ENCODE results near the gene POLR2L.

POLR2L gene

DNA sequence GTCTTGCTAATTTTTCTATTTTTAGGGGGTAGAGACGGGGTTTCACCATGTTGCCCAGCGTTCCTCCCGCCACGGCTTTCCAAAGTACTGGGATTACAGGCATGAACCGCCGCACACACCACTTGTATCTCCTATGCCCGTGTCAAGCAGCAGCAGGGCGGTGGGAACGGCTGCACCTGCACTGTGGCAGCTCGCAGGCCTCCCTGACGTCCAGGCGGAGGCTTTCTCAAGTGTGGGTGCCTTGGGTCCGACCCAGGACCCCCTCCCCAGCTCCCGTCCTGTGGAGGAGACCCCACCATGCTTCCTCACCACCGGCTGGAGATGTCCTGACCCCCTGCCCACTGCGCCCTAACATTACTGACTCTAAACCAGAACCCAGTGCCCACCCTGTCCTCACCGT is 26.1 kb upstream of the POLR2L start:
- DNase-seq: no peak

DNA sequence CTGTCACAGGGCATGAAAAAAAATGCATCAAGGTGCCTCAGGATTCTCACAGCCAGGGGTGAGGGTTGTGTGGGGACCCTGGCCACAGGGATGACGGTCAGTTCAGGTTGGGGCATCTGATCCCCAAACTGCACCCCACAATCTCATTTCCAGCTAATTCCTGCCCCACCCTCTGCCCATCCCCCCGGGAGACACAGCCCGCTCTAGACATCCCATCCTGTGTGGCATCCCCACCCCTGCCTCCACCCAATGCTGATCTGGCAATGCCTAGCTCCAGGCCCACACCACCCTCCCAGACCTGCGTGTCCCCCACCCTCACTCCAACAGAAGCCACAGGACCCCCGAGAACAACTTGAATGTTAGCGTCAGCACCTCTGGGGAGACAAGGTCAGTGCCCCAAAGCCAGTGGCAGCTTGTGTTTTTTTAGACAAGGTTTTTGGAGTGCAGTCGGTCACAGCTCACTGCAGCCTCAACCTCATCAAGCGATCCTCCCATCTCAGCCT is 25.6 kb upstream of the POLR2L start:
- DNase-seq: no peak

DNA sequence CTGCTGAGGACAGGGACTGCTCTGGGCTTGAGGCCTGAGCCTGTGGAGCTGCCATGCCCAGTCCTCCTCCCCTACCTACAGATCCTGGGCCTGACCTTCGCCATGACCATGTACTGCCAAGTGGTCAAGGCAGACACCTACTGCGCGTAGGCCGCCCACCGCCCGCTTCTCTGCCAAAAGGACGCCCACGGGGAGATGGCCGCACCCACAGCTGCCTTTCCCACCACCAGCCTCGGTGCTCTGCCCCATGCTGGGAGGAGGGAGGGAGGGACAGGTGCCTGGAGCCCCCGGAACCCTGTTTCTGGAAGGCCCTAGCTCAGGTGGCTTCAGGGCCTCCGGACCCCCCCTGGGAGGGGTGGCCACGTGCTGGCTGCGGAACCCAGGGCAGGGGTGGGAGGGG is 24.2 kb upstream of the POLR2L start:
- DNase-seq: no peak

DNA sequence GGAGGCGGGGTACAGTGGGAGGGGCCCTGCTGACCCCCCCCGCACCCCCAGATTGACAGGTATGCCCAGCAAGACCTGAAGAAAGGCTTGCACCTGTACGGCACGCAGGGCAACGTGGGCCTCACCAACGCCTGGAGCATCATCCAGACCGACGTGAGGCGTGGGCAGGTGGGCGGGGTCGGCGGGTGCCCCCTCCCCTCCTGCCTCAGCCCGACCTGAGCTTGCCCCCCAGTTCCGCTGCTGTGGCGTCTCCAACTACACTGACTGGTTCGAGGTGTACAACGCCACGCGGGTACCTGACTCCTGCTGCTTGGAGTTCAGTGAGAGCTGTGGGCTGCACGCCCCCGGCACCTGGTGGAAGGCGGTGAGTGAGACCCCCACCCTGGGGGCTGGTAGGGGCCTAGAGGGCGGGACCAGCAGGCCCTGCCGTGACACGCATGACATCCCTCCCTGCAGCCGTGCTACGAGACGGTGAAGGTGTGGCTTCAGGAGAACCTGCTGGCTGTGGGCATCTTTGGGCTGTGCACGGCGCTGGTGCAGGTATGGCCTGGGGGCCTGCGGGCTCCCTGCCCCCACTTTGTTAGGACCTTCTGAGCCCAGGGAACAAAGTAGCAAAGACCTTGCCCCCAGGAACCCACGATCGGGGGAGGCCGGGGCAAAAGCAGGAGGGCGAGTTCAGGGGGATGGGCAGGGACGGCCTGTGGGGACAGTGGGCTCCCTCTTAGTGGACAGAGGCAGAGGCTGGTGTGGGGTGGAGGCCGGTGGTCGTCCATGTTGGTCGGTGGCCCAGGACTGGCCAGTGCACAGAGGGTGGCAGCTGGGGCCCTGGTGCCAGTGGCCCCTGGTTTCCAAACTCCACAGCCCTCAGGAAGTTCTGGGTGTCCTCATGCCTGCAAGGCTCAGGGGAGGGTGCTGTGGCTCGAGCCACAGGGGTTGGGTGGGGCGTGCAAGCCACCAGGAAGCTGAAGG is 23.4 kb upstream of the POLR2L start:
- no peak for DNase-seq

DNA sequence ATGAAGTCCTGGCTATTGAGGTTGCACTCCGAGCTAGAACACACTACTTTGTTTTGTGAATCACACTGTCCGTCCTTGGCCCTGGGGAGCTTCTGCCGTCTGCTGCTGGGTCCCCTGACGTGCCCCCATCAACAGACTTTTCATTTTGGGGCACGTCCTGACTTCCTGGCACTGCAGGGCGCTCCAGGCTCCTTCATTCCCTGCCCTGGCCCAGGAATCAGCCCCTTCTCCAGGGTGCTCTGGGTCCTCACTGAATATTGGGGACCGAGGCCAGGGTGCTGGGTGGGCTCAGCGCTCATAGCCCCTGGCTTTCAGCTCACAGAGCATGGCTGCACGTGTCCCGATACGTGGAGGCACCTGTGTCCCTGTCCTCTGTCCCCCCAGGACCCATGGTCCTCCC is 22.6 kb upstream of the POLR2L start:
- DNase-seq: no peak

DNA sequence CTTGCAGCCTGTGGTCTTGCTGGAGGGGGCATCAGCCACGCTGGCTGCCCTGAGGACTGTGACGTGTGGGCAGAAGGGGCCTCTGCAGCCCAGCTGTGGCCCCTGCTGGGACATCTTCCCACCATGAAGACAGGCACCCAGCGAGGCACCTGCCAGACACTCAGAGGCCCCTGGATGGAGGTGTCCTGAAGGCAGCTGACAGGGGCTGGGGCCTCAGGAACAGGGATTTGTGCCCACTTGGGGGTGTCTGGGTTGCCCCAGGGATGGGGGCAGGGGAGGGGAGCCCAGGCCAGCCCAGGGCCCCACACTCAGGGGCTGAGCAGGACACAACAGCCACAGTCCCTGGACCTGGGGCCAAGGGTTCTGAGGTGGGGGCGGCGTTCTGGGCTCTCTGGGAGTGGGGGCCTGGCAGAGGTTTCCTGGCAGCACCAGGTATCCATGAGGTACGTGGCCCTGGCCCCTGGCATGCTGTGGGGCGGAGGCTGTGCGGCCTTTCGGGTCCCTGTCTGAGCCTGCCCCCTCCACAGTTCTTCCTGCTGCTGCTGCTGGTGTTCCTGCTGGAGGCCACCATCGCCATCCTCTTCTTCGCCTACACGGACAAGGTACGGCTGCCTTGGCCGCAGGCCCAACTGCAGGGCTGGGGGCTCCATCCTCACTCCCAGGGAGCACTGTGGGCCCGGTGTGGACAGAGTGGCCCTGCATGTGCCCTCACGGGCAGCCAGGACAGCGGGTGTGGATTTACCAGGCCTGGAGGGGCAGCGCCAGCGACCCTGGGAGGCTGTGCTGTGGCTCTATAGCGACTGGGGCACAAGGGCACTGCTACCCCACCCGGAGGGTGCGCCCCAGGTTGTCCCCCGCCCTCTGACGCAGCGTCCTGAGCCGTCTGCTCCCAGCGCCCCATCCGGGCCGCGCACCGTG is 21.8 kb upstream of the POLR2L start:
- no peak for DNase-seq

DNA sequence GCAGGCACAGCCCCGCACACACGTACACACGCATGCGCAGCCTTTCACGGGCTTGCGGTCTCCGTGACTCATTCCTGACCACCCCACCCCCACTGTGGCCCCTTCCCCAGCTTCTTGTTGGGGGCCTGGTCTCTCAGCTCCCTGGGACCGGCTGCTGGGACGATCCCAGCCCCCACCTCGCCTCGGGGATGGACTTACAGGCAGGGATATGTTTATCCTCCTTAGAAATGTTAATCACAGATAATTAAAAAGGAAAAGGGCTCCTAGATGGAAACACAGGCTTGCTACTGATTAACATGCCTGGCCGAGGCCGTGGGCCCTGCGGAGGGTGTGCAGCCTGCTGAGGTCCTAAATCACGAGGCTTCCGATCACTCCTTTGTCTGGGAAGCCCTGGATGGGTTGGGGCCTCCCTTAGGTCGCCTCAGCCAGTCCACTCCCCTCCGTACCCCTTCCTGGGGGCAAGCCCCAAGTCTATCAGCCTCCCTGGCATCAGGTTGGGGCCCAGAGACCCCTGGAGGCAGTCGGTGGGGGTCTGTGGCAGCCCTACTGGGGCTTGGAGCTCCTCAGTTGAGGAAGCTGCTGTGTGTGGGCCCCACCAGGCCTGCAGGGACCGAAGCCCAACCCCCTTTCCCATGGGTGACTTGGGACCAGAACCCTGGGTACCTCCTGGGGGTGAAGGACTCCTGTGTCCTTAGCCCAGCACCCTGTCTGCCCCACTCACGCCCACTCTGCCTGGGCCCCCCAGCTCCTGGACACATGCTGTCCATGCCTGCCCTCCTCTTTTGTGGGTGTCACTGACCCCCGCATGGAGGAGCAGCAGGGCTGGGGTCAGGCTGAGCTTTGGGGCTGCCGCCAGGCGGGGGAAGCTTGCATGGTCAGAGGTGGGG is 20.9 kb upstream of the POLR2L start:
- no peak for DNase-seq

DNA sequence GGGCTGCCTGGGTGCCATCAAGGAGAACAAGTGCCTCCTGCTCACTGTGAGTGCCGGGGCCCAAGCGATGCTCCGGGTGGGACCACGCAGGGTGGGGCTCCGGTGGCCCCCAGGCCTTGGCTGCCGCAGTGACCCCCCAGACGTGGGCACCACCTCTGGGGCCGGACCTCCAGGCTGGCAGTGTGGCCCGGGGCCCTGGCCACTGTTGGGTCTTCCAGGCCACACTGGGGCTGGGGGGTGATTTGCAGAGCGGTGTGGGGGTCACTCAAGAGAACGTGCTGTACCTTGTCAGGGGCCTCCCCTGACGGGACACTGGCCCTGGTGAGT is 20.3 kb upstream of the POLR2L start:
- no peak for DNase-seq

DNA sequence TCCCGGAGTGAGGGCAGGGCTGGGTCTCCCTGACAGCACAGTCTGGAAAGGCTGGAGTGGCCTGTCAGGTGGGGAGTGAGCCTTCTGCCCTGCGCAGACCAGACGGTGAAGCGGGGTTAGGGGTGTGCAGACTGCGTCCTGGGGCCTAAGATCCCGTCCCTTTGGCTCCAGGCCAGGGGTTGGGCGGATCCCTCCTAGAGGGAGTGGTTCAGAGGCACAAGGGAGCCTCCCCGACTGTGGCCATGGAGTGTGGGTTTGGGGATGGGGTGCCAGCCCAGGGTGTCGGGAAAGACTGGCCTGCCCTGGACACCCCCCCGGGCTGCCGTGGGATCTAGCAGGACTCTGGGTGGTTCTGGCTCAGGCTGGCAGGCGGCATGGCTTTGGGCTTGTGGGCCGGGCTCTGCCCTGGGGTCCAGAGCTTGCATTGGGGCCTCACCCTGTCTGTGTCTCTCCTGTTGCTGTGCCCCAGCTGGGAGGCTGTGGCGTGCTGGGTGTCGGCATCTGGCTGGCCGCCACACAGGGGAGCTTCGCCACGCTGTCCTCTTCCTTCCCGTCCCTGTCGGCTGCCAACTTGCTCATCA is 19.8 kb upstream of the POLR2L start:
- DNase-seq: no peak

DNA sequence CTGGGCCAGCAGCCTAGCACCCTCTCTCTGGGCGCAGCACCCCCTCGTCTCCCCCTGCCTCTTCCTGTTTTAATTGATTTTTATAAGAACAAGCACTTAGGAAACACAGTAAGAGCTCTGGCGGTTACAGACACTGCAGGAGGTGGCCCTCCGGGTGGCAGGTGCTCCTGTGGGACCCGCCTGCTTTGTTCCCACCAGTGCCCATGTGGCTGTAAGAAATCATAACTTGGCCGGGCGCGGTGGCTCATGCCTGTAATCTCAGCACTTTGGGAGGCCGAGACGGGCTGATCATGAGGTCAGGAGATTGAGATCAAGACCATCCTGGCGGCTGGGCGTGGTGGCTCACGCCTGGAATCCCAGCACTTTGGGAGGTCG is 18.8 kb upstream of the POLR2L start:
- DNase-seq: no peak

DNA sequence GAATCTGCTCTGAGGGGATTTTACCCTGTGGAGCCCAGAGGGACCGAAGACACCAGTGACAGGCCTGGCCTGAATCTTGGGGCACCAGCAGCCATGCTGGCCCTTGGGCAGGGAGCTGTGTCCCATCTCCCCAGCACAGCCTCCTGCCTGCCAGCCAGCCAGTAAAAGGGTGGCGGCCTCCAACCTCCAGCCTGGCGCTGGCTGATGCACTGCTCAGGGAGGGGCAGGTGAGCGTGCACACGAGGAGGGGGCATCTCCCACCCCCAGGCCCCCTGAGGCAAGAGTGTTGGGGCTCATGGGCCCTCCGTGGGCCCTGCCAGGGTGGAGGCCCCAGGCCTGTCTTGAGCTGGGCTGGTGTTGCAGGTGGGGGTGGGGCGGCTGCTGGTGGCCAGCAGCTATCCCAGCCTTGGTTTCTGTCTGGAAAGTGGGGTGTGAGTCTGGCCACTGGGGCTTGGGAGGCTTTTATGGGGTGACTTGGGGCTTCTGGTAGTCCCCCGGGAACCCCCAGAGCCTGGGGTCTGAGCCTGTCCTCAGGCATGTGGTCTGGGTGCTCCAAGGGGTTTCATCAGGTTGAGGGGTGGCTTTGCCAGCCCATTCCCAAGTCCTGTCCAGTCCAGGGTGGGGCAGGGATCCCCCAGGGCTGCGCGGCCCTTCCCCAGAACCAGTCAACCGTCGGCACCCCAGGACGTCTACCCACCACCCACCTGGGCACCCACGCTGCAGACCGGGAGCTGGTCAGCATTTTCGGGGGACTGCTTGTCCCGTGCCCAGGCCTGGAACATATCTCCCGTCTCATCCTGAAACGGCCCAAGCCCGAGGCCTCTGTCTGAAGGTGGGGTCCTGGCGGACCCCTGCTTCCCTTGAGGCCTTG is 18.1 kb upstream of the POLR2L start:
- no peak for DNase-seq

DNA sequence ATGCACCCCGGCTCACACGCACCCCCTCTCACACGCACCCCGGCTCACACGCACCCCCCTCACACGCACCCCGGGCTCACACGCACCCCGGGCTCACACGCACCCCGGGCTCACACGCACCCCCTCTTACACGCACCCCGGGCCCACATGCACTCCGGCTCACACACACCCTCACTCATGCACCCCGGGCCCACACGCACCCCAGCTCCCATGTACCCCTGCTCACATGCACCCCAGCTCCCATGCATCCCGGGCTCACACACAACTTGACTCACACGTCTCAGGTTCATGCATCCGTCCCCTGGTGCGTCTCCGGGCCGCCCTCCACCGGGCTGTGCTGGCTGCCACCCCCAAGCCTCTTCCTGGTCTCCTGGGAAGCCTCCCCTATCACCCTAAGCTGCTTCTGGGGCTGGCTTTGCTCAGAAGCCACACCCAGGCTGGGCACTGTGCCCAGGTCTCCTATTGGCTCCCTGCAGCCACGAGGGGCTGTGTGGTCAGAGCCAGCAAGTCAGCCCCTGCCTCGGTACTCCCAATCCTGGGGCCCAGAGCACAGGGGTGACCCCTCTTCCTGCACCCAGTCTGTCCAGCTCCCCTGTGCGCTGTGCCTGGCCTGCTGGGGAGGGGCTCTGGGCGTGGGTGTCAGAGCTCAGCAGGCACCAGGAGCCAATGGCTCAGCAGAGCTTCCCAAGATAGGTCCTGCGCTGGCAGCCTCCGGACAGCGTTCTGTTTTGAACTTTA is 17.2 kb upstream of the POLR2L start:
- DNase-seq: peak; percentile 45

DNA sequence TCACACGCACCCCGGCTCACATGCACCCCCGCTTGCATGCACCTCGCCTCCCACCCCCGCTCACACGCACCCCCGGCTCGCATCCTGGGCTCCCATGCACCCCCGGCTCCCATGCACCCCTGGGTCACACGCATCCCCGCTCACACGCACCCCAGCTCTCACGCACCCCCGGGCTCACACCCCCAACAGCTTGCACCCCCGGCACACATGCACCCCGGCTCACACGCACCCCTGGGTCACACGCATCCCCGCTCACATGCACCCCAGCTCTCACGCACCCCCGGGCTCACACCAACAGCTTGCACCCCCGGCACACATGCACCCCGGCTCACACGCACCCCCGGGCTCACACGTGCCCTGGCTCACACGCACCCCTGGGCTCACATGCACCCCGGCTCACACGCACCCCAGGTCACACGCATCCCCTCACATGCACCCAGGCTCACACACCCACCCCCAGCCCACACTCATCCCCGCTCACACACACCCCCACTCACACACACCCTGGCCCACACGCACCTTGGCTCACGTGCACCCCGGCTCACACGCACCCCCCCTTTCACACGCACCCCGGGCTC is 16.5 kb upstream of the POLR2L start:
- no peak for DNase-seq

DNA sequence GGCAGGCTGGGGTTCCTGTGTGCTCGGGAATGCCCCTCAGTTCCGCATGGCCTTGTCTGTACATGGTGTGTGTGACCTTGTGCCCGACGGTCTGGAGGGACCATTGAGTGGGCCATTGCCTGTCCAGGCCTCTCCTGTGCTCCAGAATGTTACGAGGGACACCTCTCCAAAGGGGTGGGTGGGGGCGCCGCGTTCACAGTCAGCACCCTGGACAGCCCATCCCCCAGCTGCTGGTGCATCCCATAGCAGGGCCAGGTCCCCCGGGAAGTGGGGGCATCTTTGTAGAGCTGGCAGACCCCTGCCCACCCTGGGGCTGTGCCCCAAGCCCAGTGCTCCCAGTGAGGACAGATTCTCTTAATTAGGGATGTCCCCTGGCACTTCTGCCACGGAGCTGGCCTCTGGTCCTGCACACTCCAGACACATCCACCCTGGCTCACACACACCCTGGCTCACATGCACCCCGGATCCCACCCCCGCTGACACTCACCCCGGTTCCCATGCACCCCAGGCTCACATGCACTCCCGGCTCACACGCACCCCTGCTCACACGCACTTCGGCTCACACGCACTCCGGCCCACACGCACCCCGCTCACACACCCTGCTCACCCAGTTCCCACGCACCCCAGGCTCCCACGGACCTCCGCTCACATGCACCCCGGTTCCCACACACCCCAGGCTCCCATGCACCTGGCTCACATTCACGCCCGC is 15.9 kb upstream of the POLR2L start:
- no peak for DNase-seq

DNA sequence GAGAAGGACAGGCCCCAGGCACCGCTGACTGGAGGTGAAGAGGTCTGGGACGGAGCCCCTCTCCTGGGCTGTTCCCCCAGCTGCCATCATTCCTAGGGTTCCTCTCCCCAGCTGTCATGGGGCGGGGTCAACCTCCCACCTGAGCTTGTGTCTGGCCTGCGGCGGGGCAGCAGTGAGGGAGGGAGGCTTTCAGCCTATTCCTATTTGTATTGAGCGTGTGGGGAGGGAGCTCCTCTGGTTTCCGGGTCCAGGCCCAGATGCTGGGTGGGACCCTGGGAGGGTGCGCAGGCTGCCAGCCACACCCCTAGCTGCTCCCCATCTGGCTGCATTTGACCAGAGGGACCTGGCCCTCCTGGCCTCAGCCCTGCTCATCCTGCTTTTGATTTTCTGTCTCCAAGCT is 14.1 kb upstream of the POLR2L start:
- DNase-seq: no peak

DNA sequence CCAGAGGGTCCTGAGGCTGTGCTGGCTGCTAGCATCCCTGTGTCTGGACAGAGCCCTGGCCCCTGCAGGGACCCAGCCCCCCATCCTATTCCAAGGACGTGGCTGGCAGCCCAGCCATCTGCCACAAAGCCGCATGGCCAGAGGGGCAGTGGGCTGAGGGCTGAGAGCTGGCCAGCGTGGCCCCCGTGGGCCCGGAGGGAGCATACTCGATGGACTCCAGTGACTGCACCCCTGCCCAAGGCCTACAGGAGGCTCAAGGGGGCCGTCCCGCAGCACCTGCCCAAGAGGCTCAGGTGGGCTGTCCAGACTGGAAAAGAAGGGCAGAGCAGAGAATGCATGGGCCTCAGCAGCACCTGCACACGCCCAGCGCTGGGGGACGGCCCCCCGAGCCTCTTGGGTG is 13.5 kb upstream of the POLR2L start:
- DNase-seq: no peak

DNA sequence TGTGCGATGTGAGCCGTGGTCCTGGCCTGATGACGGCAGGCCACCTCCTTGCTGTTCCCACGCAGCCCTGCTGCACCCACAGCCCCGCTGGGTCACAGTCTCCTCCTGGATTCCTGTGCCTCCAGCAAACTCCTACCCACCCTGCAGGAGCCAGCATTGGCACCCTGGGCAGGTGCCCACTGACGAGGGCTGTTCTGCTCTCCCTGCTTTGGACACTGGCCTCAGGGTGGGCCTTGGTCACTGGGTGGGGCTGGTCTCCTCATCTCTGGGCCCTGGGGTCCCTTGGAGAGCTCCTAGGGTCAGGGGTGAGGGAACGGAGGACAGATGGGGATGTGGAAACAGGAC is 13.0 kb upstream of the POLR2L start:
- no peak for DNase-seq

DNA sequence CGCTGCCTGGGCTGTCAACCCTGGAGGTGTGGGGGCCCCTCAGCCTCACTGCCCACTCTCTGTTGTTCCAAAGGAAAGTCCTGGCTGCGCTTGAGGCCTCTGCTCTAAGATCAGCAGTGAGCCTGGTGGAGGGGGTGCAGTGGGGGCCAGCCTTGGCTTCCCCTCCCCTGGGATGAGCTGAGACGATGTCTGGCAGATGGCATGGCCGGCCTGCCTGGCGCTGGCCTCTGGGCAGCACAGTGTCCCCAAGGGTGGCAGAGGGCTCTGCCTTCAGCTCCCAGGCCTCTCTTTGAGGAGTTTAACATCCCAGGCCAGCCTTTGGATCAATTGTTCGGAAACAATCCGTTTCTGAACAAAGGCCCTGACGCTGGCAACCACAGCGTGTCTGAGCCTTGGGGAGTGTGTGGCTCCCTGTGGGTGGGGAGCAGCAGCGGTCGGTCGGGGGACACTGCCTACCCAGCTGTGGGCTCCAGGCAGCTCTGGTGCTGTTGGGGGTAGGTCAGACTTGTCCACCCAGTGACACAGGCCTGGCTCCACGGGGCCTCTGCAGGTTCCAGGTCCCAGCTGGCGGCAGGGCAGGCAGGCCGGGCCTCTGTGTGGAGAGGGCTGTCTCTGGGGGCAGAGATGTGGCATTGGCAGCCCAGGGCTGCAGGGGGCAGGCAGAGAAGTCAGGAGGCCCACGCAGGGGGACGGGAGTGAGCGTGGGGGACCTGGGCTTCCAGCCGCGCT is 12.4 kb upstream of the POLR2L start:
- DNase-seq: no peak

Data from DMS79 treated with DMSO at 0.1 percent for 48 hours (cell line).